HG03196 (cell line): Measurements from ENCODE around the gene NUP62.
"Not testable (repeated sequence)": the region's sequence is repeated elsewhere in the genome, so short reads cannot be mapped to it uniquely, and the experiment has no call there.

Experiments
- ATAC-seq: cut with Tn5 transposase; IDR thresholded peaks from one replicate; pipeline ENCODE4 v1.9.1; 2021; ENCODE audit not compliant: unreplicated experiment

The NUP62 gene

DNA sequence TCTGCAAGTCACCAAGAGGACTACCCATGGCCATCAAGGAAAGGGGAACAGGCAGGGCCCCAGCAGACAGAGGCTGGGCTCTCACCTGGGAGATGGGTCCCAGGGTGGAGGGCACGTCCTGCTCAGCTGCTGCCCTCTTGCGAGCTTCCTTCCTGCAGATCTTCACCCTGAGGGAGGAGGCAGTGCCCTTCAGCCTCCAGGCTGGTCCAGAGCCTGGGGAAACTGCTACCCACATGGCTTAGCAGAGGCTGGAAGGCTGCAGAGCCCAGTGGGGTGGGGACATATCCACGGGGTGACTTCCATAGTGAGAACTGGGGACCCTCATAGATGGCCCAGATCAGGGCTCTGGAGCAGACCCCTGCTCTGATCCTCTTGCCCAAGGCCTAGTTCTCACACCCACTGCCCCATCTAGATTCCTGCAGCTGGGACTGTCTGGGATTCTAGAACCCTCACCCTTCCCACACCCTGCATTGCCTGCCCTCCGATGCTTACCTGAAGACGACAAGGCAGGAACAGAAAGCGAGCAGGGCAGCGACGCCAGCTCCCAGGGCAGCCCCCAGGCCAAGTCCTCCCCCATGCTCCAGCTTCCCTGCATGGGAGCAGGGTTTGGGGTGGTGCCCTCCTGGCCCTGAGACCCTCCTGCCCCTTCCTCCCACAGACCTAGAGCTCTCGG, 22.6 kb upstream of the NUP62 start:
- no peak for ATAC-seq

DNA sequence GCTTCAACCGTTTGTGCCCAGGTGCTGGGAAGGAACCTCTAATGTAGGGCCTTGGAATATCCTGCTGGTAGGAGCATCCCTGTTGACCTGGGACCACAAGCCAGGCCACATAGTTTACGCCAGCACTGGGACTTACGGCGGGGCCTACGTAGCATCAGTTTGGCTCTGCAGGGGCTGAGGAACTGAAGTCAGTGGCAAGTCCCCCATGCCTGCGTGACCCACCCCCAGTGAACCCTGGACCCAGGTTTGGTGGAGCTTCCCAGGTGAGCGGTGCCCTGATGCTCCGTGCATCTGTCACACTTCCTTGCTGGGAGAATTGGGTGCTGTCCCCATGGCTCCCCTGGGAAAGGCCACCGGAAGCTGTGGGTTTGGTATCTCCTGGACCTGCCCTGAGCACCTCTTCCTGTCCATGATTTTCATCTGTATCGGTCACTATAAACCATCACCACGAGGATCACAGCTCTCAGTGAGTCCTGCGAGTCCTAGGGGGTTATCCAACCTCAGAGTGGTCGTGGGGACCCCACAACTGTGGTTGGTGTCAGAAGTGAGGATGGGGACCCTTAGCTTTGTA, 21.7 kb upstream of the NUP62 start:
- no peak for ATAC-seq

DNA sequence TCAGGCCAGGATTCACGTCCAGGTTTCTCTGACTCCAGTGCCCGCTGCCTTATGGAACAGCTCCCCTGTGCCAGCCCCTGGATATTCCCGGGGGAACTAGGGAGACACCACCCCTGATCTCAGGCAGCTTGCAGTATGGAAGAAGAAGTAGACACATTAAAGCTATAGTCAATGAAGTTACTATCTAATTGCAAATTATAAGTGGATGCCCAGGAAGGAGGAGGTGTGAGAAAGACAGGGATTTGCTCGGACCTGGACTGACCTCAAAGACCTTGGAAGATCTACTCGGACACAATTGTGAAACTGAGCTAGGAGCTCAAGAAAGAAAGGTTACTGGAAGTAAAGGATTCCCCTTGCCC, 21.3 kb upstream of the NUP62 start:
- no peak for ATAC-seq

DNA sequence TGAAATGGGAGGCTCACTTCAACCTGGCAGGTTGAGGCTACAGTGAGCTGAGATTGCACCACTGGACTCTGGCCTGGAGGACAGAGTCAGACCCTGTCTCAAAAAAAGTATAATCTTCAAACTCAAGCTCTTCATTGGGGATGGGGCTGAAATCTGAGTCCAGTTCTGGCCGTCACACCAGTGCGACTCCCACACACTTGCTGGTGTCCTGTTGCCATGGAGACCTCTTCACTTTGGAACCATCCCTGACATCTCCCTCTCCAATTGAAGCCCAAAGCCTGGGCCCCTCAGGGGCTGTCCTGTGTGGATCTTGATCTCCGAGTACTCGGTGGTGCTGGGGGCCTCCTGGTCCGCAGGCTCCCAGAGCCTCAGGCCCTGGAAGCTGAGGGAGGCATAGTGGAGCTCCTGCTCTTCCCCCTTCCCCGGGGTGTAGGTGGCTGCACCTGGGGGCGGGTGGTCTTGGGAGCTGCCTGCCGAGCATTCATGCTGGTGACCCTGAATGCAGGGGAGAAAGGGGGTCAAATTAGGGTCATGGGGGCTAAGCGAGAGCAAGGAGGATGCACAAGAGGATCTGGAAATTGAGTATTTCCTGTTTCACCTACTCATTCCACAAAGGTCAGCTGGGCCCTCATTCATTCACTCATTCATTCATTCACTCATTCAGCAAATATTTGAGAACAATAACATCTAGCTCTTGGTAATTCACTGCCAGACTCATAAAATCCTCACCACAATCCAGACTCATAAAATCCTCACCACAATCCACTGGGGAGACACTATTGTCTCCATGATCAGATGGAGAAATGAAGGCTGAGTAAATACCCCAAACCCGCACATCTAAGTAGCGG, 20.7 kb upstream of the NUP62 start:
- ATAC-seq: no peak

DNA sequence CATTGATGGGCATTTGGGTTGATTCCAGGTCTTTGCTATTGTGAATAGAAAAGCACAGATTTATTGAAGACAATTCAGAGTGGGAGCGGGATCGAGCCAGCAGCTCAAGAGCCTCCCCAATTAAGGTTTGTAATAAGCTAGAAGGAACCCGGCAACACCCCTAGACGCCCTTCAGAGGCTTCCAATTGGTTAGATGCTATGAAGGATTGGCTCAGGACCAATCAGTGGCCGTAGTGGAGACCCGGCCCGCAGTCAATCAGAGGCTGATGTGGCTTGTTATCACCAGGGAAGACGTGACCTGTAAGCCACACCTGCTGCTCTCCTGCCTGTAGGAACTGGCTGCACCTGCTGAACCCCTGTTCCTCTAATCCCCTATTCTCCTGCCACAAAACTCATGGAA, 17.1 kb upstream of the NUP62 start:
- ATAC-seq: no peak

DNA sequence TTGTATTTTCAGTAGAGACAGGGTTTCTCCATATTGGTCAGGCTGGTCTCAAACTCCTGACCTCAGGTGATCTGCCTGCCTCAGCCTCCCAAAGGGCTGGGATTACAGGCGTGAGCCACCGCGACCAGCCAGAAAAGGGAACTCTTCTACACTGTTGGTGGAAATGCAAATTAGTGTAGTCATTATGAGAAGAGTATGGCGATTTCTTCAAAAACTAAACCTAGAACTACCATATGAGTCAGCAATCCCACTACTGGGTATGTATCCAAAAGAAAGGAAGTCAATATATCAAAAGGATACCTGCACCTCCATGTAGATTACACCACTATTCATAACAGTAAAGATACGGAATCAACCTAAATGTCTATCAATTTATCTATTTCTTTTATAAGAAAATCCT, 15.3 kb upstream of the NUP62 start:
- not testable (repeated sequence) for ATAC-seq

DNA sequence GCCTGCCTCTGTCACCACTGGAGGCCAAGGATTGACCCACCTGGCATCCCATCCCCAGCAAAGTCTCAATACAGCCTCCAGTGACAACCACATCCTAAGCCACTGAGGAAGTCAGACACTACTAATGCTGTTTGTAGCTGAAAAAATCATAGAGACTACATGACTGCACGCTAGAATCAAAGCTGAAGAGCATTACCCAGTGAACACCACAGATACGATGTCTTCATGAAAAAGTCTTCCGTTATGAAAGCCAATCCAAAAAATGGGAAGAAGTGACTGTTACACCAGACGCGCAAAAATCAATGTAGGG, 11.1 kb upstream of the NUP62 start:
- ATAC-seq: no peak

DNA sequence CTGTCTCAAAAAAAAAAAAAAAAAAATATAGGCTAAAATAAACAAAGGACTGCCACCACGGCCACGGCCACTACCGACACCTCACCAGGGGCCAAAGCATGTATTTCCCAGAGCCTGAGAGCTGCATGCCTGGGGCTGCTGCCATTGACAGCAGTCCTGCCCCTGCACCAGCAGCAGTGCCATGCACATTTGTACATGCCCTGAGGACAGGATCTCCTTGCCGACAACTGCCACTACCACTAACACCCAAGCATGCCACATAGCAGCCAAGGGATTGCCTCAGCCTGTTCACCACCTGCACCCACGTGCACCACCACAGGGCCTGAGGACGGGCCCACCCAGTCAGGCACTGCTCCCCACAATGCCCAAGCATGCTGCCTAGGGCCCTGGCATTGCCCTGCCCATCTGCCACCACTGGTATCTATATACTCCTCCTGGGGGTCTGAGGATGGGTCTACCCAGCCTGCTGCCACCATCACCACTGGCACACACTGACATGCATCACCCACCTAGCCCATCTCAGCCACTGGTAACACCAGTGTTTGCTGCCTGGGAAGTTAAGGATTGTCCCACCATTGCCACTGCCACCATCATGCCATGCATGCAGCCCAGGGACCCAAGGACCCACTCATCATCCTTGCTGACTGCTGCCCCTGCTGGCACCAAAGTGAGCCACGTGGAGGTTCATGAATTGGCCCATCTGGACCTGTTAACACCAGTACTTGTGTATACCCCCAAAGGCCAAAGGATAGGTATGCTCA, 10.6 kb upstream of the NUP62 start:
- ATAC-seq: no peak

DNA sequence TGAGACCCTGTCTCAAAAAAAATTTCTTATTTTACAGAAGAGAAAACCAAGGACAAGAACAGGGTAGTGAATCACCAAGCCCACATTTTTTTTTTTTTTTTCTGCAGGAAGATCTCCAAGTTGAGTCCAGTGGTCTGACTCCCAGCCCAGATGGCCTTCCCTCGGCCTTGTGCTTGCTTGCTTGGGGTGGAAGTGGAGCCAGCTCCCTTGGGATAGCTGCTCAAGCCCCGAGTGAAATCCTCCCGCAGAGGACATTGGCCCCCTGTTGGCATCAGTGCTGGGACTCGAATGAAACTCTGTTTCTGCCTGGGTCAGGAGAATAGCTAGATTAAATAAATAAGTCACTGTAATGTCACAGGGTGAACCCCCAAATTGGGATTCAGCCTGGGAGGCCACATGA, 9.4 kb upstream of the NUP62 start:
- no peak for ATAC-seq

DNA sequence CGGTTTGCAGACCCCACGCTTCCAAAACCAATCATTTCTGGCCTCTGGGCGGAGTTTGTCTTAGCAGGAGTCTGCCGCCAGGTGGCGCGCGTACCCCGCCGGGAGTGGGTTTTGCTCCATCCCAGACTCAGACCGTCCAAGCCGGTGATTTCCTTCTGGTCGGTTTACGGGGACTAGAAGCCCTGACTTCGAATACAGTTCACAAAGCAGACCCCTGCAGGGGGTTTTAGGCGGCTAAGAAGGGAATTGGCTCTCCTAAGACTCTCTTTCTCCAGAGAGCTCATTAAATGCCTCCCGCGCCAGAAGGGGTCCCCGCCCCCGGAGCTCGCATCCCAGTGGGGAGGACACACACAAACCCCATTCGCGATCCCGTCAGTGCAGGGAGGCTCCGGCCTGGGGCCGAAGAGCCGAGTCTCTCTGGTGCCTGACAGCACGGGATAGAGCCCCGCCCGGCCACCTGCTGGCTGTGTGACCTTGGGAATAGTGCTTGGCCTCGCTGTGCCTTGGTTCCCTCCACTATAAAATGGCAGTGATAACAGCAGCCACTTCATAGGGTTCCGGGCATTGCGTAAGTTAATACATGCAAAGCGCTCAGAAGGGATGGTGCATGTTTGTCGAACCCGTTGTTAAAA, 8.6 kb upstream of the NUP62 start:
- no peak for ATAC-seq

DNA sequence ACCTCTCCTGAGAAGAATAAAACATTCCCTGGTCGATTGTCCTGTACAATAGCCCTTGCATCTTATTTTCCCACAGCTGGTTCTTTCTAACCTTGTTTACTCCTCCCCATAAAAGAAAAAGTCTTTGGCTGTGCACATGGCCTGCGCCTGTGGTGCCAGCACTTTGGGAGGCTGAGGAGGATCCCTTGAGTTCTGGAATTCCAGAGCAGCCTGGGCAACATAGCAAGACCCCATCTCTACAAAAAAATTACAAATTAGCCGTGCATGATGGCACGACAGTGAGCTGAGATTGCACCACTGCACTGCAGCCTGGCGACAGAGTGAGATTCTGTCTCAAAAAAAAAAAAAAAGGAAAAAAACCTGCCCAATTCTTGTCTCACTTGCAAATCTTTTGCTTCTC, 7.2 kb upstream of the NUP62 start:
- ATAC-seq: no peak

DNA sequence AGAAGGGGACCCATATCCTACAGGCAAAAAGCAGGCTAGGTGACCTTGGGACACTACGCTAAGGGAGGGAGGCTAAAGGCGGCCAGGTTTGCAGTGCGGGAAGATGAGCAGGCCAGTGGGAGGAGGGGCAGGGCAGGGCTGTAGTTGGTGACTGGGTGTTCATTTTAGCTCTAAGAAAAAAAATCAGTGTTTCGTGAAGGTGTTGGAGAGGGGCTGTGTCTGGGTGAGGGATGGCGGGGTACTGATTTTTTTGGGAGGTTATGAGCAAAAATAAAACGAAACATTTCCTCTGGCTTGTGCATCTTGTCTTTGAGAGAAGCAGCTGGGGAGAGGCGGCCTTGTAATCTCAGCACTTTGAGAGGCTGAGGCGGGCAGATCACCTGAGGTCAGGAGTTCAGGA, 4.3 kb upstream of the NUP62 start:
- no peak for ATAC-seq

DNA sequence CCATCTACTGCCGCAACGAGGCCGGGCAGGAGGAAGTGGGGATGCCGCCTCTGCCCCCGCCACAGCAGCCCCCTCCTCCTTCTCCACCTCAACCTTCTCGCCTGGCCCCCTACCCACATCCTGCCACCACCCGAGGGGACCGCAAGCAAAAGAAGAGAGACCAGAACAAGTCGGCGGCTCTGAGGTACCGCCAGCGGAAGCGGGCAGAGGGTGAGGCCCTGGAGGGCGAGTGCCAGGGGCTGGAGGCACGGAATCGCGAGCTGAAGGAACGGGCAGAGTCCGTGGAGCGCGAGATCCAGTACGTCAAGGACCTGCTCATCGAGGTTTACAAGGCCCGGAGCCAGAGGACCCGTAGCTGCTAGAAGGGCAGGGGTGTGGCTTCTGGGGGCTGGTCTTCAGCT, 3.4 kb upstream of the NUP62 start:
- no peak for ATAC-seq

DNA sequence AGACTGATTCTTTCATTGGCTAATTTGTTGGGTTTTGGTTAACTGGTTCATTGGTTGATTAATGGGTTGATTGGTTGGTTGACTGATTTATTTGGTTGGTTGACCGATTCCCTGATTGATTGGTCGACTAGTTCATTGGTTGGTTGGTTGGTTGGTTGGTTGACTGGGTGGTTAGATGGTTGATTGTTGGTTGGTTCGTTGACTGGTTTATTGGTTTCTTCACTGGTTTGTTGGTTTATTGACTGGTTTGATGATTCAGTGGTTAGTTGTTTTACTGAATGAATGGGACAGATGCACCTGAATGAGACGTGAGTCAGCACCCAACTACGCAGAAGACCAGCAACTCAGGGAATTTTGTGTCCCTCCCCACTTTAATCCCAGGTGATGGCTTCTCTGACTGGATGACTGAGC, 2.7 kb upstream of the NUP62 start:
- no peak for ATAC-seq

DNA sequence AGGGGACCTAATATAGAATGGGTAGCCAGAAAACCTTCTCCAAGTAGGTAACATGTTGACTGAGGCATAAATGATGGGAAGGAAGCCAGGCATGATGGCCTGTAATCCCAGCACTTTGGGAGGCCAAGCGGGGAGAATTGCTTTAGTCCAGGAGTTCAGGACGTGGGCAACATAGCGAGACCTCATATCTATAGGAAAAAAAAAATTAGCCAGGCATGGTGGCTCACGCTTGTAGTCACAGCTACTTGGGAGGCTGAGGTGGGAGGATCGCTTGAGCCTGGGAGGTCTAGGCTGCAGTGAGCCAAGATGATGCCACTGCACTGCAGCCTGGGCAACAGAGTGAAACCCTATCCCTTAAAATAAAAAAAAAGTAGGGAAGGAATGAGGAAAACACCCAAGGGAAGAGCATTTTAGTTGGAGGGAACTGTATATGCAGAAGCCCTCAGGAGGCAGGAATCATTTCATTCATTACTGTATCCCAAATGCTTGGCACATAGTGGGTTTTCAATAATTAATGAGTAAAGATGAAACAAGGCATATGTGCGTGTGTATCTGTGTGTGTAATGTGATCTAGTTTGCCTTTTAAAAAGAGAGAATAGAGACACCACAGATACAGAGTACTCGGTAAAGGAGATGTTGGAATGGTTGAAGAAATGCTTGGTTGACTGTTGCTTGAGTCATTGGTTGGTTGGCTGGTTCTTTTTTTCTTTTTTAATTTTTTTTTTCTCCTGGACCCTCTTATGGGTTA, 2.2 kb upstream of the NUP62 start:
- ATAC-seq: no peak

DNA sequence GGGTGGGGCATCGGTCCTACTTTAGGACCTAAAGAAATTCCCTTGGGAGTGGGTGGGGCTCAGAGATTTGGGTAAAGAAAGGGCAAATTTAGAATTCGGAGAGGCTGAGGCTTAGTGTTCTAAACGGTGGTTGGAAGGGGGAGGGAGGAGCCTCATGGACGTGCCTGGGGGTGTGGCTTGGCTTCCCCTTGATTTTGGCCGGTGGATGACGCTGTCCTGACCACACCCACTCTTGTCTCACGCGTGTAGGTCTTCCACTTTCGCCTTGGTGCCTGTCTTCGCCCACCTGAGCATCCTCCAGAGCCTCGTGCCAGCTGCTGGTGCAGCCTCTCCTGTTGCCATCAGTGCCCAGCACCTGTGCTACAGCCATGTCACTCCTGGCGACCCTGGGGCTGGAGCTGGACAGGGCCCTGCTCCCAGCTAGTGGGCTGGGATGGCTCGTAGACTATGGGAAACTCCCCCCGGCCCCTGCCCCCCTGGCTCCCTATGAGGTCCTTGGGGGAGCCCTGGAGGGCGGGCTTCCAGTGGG, 1.2 kb upstream of the NUP62 start:
- ATAC-seq: no peak

DNA sequence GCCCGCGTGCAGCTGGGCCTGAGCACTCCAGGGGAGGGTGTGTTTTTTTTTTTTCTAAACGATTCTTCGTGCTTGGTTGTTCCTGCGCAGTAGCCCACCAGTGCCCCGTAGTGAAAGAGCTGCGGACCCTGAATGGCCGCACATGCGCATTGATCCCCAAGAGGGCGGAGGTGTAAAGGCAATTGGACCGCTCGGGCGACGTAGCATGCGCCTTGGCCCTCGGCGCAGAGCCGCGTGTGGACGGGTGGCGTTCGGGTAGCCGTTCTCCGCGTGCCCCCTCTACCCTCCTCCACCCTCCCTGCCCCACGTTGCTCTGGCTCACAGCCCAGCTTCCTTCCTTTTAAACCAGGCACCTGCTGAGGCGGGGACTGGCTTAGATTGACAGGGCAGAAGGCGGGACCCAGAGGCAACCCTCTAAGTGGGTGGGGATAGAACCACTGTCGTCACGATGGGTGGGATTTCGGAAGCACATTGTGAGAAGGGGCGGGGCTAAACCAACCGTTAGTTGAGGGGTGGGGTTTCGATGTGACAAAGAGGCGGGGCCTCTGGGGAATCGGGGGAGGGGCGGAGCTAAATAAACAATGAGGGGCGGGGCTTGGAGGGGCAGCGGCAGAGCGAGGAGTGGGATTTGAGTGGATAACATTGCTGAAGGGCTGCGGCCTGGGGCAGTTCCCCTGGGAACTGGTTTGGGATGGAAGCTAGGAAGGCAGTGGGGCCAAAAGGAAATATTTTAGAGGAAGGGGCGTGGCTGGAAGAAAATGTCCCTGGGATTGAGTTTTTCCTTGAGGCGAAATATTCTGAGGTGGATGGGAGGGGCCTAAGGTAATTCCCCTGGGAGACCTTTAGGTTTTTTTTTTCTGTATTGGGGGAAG, 543 bp upstream of the NUP62 start:
- ATAC-seq: peak; percentile 65

DNA sequence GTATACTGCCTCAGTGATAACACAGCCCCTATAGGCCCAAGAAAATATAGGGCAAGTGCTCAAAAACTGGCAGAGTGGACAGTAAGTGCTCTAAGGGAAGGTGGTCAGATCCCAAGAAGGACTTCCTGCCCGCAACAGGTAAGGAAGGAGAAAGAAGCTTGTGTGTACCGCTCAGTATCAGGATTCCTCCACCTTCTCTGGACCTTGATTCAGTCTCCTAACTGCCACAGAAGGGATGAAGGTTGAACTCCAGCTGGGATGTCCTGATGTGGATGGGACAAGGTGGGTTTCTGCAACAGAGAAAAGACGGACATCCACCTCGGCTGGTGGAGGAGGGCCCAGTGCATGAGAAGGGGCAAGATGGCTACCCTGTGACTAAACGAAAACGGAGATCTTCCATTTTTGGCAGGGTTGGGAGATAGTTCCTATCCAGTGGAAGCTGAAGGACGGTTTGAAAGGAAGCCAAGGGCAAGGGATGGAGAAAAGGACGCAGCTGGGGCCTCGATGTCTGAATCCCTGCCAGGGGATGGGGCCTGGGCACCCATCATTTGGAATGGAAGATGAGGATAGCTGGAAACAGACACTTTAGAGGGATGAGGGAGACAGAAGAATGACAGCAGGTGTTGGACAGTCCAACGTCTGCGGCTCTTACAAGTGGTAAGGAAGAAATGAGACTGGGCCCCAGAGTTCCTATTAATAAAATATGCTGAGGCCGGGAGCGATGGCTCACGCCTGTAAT, 1.6 kb downstream of the NUP62 start:
- no peak for ATAC-seq

DNA sequence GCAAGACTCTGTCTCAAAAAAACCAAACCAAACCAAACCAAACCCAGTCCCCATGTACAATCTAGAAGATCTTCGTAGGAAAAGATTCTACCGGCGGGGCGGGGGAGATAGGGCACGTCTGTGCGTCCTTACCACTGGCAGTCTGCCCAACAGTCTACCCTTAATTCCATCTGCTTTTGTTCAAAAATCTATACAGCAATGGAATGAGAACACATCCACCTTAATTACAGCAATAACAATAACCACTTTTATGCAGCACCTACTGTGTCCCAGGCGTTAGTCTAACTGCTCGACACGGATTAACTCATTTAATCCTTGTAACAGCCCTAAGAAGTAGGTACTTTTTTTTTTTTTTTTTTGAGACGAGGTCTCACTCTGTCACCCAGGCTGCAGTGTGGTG, 2.8 kb downstream of the NUP62 start:
- ATAC-seq: no peak
